ENCODE results near the gene MBNL2. TPM values are rescaled to one million over a fixed set of nuclear protein-coding genes. Genes with fewer than 3 reads are reported as not detected.
A peak's percentile ranks its signal among the peaks of the same experiment; 100 is the strongest.

MBNL2 gene
- 42.4 and 44.0 TPM in 2 replicates for polyA plus RNA-seq (2011; rRNA removed)
- polyA minus RNA-seq (2011; rRNA and poly(A)+ RNA removed): 83.4 and 103 TPM in 2 replicates

GRCh38 chr13:97221989-97222700, at the start of gene MBNL2:
TSS of gene MBNL2 (plus strand) at chr13:97222333. CDS start at chr13:97276236, 53,903 bp downstream.
- peak within 1 kb of the TSS; percentile 91 for H3K27ac ChIP-seq (ENCODE audit: low read depth, low read length)
- no peaks in the 10 kb centered on the region for H3K27me3 ChIP-seq (ENCODE audit: control insufficient read depth, insufficient read depth, low read length)
- CTCF ChIA-PET: interaction anchor here (0.9 to 7.3 kb wide), 8 partner anchors 10 to 204 kb away, joined by 3 to 92 read pairs (median 8); no protein-coding TSS in a partner anchor
- TF ChIP-seq CTCF (IDR thresholded peaks at IDR 0.05; ENCODE audit: low read depth, low read length): no peak
- POLR2A ChIA-PET: interaction anchor here (0.9 to 2.3 kb wide), 14 partner anchors 10 to 211 kb away, joined by 3 to 8 read pairs (median 4); partner anchors contain the start of gene RAP2A
- no peaks in the 10 kb centered on the region for H3K9me3 ChIP-seq (ENCODE audit: control insufficient read depth, insufficient read depth, low read length)
- H3K4me3 ChIP-seq (ENCODE audit: low read depth, low read length): peak within 1 kb of the TSS; percentile 82
- DNase-seq (ENCODE audit: low read depth, low spot score): peak; percentile 84

GRCh38 chr13:97174638-97175037, 47.5 kb upstream of the MBNL2 start:
- Histone ChIP-seq H3K9me3 (ENCODE audit: control insufficient read depth, insufficient read depth, low read length) (no peaks in the 10 kb centered on the region), H3K27me3 (ENCODE audit: control insufficient read depth, insufficient read depth, low read length) (peaks cover 5% of the 10 kb centered on the region), H3K4me3 (ENCODE audit: low read depth, low read length) (no peak overlapping the region), H3K27ac (ENCODE audit: low read depth, low read length) (no peak overlapping the region)
- TF ChIP-seq CTCF (IDR thresholded peaks at IDR 0.05; ENCODE audit: low read depth, low read length): no peak
- DNase-seq (ENCODE audit: low read depth, low spot score): no peak
- ChIA-PET CTCF (interaction anchor here (1.9 kb wide), 1 partner anchor 65 kb away, joined by 4 read pairs; no protein-coding TSS in a partner anchor), POLR2A (no interaction called here)

- Histone ChIP-seq H3K9me3 (ENCODE audit: control insufficient read depth, insufficient read depth, low read length) (no peaks in the 10 kb centered on the region), H3K4me3 (ENCODE audit: low read depth, low read length) (no peak overlapping the region), H3K27ac (ENCODE audit: low read depth, low read length) (no peak overlapping the region), H3K27me3 (ENCODE audit: control insufficient read depth, insufficient read depth, low read length) (peaks cover 5% of the 10 kb centered on the region)
- POLR2A ChIA-PET: no interaction called here
- no peak for DNase-seq (ENCODE audit: low read depth, low spot score)
- no peak for TF ChIP-seq CTCF (IDR thresholded peaks at IDR 0.05; ENCODE audit: low read depth, low read length)
- CTCF ChIA-PET: interaction anchor here (1.9 kb wide), 1 partner anchor 65 kb away, joined by 4 read pairs; no protein-coding TSS in a partner anchor
Measured at GRCh38 chr13:97175041-97175440, 47.1 kb upstream of the MBNL2 start.

GRCh38 chr13:97179501-97179900, 42.6 kb upstream of the MBNL2 start:
- ChIA-PET POLR2A (no interaction called here), CTCF (no interaction called here)
- H3K9me3 ChIP-seq (ENCODE audit: control insufficient read depth, insufficient read depth, low read length): no peaks in the 10 kb centered on the region
- DNase-seq (ENCODE audit: low read depth, low spot score): no peak
- H3K27me3 ChIP-seq (ENCODE audit: control insufficient read depth, insufficient read depth, low read length): peaks cover 4% of the 10 kb centered on the region
- no peak overlapping the region for H3K4me3 ChIP-seq (ENCODE audit: low read depth, low read length)
- no peak for TF ChIP-seq CTCF (IDR thresholded peaks at IDR 0.05; ENCODE audit: low read depth, low read length)
- H3K27ac ChIP-seq (ENCODE audit: low read depth, low read length): no peak overlapping the region
